GM12801 (cell line): ENCODE data around the gene SLC22A1.

Source experiments
- CTCF ChIP-seq: IDR thresholded peaks from one replicate; pipeline ENCODE4 v1.5.1; 2011; ENCODE audit warnings: control low read depth; ENCODE audit not compliant: insufficient read length; ENCODE audit errors: extremely low read depth

Gene SLC22A1

GRCh38 chr6:160120087-160120486, 1.5 kb upstream of the SLC22A1 start:
- TF ChIP-seq CTCF: no peak

GRCh38 chr6:160121981-160122380, 366 bp downstream of the SLC22A1 start:
- TF ChIP-seq CTCF: no peak

DNA sequence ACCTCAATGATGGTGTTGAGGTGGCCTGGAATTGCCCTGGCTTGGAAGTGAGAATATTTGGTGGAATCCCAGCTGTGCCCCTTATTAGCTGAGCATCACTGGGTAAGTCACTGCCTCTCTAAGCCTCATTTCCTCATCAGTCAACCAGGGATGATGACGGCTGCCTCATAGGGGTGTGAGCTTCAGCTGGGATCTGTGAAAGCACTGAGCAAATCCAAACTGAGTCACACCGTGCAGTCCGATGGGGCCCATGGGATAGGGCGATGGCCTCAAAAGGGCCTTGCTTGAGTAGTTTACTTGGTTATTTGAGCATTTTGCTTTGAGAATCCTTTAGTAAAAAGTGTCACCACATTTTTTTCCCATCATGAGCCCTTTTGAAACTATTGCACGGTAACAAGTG, 1.1 kb downstream of the SLC22A1 start:
- no peak for TF ChIP-seq CTCF

GRCh38 chr6:160124007-160124406, 2.4 kb downstream of the SLC22A1 start:
- no peak for TF ChIP-seq CTCF

DNA sequence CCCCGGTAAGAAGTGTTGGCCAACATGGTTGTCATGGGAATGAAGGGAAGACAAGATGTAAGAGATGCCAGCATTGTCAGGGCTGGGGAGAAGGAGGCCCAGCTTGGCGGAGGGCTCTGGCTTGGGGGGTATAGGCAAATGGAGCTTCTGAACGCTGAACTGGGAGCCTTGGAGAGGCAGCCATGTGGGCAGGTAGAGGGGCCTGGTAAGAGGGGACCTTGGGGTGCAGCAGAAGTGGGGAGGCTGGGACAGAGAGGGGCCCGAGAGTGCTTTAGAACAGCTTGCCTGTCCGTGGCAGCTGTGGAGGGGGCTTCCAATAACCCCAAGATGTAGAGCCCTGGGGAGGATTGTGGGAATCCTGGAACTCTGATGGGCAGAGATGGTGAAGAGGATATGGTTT, 3.0 kb downstream of the SLC22A1 start:
- TF ChIP-seq CTCF: no peak

DNA sequence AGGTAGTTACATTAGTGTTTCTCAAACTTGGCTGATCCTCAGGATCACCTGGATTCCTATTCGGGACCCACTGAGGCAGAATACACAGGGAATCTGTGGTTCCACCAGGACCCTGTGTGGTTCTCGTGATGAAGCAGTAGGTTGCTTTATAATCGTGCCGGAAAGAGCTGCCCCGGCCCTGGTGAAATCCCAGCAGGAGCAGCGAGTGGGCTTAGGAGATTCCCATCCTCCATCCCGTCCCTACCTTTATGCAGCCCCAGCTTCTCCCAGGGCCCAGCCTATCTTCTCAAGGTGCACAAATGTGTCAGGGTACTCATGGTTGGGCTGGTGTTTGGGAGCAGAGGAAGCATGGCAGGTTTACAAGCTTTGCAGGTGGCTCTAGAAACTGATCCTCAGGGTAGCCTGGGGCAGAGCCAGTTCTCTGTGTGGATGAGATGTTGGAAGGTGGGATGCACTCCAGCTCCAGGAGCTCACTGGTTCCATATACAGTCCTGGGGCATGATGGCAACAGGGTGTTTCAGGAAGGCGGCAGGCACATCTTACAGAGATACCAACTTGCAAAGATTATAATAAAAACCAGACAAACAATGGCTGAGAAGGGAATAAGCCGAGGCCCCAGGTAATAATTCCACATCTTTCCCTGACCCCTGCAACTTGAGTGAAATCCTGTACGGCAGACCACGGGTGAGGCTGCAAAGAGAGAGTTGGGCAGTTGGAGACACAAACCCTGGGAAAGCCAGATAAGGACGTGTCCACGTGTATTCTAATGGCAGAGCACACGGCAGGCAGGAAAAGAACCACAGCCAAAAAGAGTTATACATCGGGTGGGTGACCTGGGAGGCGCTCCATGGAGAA, 5.9 kb downstream of the SLC22A1 start:
- no peak for TF ChIP-seq CTCF

- TF ChIP-seq CTCF: no peak
Observed at GRCh38 chr6:160128125-160128683, 6.6 kb downstream of the SLC22A1 start.
